ENCODE measurements around the gene IL25.

Gene IL25

GRCh38 chr14:23407516-23408306, 35.1 kb downstream of the IL25 start, which contains the start of gene MYH6:
TSS of gene MYH6 (minus strand) at chr14:23408273. CDS start at chr14:23407223, 1,050 bp downstream.
- TF ChIP-seq, protein P1, sequence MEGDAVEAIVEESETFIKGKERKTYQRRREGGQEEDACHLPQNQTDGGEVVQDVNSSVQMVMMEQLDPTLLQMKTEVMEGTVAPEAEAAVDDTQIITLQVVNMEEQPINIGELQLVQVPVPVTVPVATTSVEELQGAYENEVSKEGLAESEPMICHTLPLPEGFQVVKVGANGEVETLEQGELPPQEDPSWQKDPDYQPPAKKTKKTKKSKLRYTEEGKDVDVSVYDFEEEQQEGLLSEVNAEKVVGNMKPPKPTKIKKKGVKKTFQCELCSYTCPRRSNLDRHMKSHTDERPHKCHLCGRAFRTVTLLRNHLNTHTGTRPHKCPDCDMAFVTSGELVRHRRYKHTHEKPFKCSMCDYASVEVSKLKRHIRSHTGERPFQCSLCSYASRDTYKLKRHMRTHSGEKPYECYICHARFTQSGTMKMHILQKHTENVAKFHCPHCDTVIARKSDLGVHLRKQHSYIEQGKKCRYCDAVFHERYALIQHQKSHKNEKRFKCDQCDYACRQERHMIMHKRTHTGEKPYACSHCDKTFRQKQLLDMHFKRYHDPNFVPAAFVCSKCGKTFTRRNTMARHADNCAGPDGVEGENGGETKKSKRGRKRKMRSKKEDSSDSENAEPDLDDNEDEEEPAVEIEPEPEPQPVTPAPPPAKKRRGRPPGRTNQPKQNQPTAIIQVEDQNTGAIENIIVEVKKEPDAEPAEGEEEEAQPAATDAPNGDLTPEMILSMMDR (IDR thresholded peaks at IDR 0.05): no peak

GRCh38 chr14:23408307-23408630, 35.7 kb downstream of the IL25 start:
- TF ChIP-seq, protein P1 (IDR thresholded peaks at IDR 0.05): no peak

- TF ChIP-seq, protein P1 (IDR thresholded peaks at IDR 0.05): no peak
These were observed 36.9 kb downstream of the IL25 start for GRCh38 chr14:23409475-23409874.

DNA sequence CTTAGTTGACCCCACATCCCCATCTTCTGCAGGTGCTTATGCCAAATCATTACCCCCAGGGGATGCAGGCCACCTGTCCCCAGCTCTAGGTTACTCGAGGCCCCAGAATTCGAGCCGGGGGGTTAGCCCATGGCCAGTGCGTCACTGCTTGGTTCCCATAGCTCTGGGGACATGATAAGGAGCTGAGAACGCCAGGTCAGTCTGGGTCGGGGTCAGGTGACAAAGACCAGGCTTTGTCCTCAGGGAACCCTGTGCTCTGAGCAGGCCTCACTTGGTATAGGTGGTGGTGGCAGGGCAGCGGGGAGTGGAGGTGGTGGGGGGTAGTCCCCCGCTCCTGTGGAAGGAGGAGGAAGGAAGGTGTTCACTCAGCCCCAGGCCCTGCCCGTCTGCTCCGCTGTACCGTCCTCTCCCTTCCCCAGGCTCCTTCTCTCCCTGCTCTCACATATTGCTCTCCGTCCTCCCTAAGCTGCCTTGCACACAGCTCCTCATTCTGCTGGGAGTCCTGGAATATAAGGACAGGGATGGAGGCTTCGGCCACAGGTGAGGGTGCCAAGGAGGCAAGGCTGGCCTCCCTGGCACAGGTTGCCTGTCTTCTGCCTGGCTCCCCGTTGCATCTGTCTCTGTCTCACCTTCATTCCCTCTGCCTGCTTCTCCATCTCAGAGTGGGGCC, 37.5 kb downstream of the IL25 start:
- TF ChIP-seq, protein P1 (IDR thresholded peaks at IDR 0.05): no peak

DNA sequence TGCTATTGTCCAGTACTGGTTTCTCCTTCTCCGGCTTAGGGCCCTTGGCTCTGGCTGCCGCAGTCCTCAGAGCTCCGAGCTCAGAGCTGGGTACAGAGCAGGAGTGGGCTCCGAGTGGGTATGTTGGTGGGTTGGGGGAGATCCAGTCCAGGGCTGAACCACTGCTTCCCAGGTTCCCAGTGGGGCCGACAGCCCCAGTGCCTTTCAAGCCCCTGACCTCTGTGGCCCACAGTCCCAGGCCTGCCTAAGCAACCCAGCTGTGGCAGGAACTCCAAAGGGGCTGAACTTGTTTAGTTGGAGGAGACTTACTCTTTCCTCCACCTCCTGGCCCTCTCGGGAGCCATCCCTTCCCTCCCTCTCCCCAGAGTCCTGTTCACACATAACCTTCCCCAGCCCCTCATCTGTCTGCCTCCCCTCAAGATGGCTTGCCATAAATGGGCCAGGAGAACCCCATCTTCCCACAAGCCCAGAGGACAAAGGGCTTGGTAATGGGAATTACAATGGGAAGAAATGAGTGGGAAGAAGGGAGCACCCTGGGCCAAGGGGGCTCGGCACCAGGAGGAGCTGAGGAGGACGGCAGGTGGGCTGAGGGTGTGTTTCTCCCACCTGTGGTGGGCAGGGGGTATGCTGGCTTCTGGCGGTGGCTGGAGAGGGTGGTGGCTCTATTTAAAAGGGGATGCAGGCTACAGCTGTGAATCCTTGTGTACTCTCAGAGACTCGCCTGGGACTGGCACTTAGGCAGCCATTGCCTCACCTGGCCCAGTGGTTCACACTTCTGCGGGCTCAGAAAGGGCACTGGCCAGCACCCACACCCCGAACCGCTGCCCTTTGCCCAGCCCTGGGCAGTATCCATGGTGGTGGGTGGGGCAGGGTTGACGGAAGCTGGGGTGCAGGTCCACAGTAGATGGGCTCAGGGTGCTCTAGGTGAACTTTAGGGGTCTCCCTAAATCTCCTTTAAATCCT, 39.2 kb downstream of the IL25 start:
- TF ChIP-seq, protein P1 (IDR thresholded peaks at IDR 0.05): no peak

GRCh38 chr14:23413681-23414080, 41.1 kb downstream of the IL25 start:
- TF ChIP-seq, protein P1 (IDR thresholded peaks at IDR 0.05): no peak

DNA sequence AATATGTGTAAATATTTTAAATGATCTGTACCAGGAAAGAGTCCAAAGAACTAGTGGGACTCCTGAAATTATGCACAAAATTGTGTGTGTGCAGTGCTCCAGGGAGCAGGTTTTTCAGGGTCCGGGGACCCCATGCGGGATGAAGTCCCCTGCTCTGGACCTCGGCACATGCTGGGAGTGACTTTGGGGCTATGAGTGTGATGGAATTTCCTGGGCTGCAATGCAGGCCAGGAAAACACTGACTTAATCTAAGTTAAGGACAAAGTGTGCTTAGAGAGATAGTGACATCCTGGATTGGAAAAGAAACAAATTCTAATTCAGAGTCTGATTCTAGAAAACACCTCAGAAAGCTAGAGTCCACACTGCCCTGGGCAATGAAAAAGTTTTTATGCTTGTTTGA, 41.6 kb downstream of the IL25 start:
- TF ChIP-seq, protein P1 (IDR thresholded peaks at IDR 0.05): no peak

Measured in LNCAP (cell line).